Measurements from ENCODE around the gene TBC1D20.

GRCh38 chr20:481167-481566 lies 18.8 kb upstream of the TBC1D20 start:
- TF ChIP-seq CTCF (IDR thresholded peaks at IDR 0.05) (no peak), POLR2A (IDR thresholded peaks at IDR 0.05) (no peak), POLR2AphosphoS5 (IDR thresholded peaks at IDR 0.05) (no peak), EP300 (IDR thresholded peaks at IDR 0.05) (no peak)
